Parathyroid adenoma (tissue), 2 donors: Measurements from ENCODE around the gene GJD4.

Experiments used
- H2AFZ ChIP-seq: fragments of 300-600 bp; sonication (generic); one replicate; pipeline ENCODE4 v1.7.0; 2017; ENCODE audit warnings: antibody characterized with exemption, mild to moderate bottlenecking
- H3K27ac ChIP-seq: fragments of 300-600 bp; sonication (generic); one replicate; pipeline ENCODE4 v1.7.0; 2017
- H3K27me3 ChIP-seq: fragments of 300-600 bp; sonication (generic); one replicate; pipeline ENCODE4 v1.7.0; 2017; ENCODE audit warnings: low read length; ENCODE audit not compliant: control insufficient read depth, insufficient read depth
- H3K36me3 ChIP-seq: fragments of 300-600 bp; sonication (generic); one replicate; pipeline ENCODE4 v1.7.0; 2017; ENCODE audit warnings: low read length; ENCODE audit not compliant: control insufficient read depth, insufficient read depth
- H3K4me1 ChIP-seq: fragments of 300-600 bp; sonication (generic); one replicate; pipeline ENCODE4 v1.7.0; 2017; ENCODE audit warnings: control low read depth
- H3K4me2 ChIP-seq: fragments of 300-600 bp; sonication (generic); one replicate; pipeline ENCODE4 v1.7.0; 2017; ENCODE audit warnings: low read length
- H3K4me3 ChIP-seq: fragments of 300-600 bp; sonication (generic); one replicate; pipeline ENCODE4 v1.7.0; 2017; ENCODE audit warnings: low read depth, low read length
- H3K79me2 ChIP-seq: fragments of 300-600 bp; sonication (generic); one replicate; pipeline ENCODE4 v1.7.0; 2017; ENCODE audit warnings: control low read depth
- H3K9ac ChIP-seq: fragments of 300-600 bp; sonication (generic); one replicate; pipeline ENCODE4 v1.7.0; 2017; ENCODE audit warnings: mild to moderate bottlenecking
- H3K9me3 ChIP-seq: fragments of 300-600 bp; sonication (generic); one replicate; pipeline ENCODE4 v1.7.0; 2017; ENCODE audit warnings: low read length; ENCODE audit not compliant: control insufficient read depth
- TF ChIP-seq, protein P1 (sequence below): fragments of 300-600 bp; sonication (generic); IDR thresholded peaks from one replicate; pipeline ENCODE4 v1.7.0; 2017; ENCODE audit warnings: antibody characterized with exemption, mild to moderate bottlenecking
- donor health status: primary hyperparathyroidism.

Gene GJD4

DNA sequence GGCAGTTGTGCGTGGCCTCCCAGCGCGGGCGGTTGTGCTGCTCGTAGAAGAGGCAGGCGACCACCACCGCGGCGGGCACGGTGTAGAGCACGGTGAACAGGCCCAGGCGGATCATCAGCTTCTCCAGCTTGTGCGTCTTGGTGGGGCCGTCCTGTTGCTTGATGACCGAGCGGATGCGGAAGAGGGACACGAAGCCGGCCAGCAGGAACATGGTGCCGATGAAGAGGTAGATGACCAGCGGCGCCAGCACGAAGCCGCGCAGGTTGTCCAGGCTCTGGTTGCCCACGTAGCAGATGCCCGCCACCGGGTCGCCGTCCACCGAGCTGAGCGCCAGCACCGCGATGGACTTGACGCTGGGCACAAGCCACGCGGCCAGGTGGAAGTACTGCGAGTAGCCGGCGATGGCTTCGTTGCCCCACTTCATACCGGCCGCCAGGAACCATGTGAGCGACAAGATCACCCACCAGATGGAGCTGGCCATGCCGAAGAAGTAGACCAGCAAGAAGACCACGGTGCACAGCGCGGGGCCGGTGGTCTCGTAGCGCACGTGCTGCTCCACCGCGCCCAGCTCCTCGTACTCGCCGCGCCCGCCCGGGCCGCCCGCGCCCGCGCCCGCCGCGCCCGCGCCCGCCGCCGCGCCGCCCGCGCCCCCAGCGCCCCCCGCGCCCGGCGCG is 34.7 kb downstream of the GJD4 start:
- Histone ChIP-seq H3K4me1 (peaks cover 4% of the 10 kb centered on the region), H3K4me2 (peak overlapping the region; percentile 71), H3K79me2 (no peaks in the 10 kb centered on the region), H3K27ac (no peak overlapping the region), H3K4me3 (no peak overlapping the region), H3K36me3 (no peaks in the 10 kb centered on the region), H3K9ac (no peak overlapping the region), H3K9me3 (no peaks in the 10 kb centered on the region), H2AFZ (peak overlapping the region; percentile 68), H3K27me3 (no peaks in the 10 kb centered on the region)
- TF ChIP-seq, protein P1, sequence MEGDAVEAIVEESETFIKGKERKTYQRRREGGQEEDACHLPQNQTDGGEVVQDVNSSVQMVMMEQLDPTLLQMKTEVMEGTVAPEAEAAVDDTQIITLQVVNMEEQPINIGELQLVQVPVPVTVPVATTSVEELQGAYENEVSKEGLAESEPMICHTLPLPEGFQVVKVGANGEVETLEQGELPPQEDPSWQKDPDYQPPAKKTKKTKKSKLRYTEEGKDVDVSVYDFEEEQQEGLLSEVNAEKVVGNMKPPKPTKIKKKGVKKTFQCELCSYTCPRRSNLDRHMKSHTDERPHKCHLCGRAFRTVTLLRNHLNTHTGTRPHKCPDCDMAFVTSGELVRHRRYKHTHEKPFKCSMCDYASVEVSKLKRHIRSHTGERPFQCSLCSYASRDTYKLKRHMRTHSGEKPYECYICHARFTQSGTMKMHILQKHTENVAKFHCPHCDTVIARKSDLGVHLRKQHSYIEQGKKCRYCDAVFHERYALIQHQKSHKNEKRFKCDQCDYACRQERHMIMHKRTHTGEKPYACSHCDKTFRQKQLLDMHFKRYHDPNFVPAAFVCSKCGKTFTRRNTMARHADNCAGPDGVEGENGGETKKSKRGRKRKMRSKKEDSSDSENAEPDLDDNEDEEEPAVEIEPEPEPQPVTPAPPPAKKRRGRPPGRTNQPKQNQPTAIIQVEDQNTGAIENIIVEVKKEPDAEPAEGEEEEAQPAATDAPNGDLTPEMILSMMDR = no peak

DNA sequence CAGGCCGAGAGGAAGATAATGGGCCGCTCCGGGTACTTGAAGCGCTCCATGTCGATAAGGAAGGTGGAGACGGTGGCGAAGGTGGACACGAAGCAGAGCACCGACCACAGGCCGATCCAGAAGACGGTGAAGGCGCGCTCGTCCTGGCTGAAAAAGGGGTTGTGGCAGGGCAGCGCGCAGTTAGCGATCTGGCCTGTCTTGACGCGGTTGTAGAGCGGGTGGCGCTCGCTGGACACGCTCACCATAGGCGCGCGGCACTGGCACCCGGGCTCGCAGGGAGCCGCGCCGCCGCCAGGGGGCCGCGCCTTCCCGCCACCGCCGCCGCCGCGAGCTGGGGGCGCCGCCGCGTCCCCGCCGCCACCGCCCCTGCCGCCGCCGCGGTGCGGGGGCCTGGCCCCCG is 35.3 kb downstream of the GJD4 start:
- H3K4me3 ChIP-seq = peak overlapping the region; percentile 38
- no peaks in the 10 kb centered on the region for H3K9me3 ChIP-seq
- no peak overlapping the region for H3K27ac ChIP-seq
- TF ChIP-seq, protein P1 = peak; percentile 38
- H3K36me3 ChIP-seq = no peaks in the 10 kb centered on the region
- H2AFZ ChIP-seq = peak overlapping the region; percentile 68
- no peak overlapping the region for H3K9ac ChIP-seq
- no peaks in the 10 kb centered on the region for H3K27me3 ChIP-seq
- peaks cover 4% of the 10 kb centered on the region for H3K4me1 ChIP-seq
- H3K79me2 ChIP-seq = no peaks in the 10 kb centered on the region
- peak overlapping the region; percentile 71 for H3K4me2 ChIP-seq

- Histone ChIP-seq H2AFZ (peak overlapping the region; percentile 78), H3K79me2 (no peaks in the 10 kb centered on the region), H3K4me3 (peak overlapping the region; percentile 52), H3K9me3 (no peaks in the 10 kb centered on the region), H3K36me3 (no peaks in the 10 kb centered on the region), H3K4me1 (peaks cover 4% of the 10 kb centered on the region), H3K27ac (peak overlapping the region; percentile 73), H3K27me3 (no peaks in the 10 kb centered on the region), H3K4me2 (peak overlapping the region; percentile 61), H3K9ac (peak overlapping the region; percentile 5)
- TF ChIP-seq, protein P1 = no peak
Observed at GRCh38 chr10:35640951-35641675, 36.0 kb downstream of the GJD4 start.

- Histone ChIP-seq H3K4me3 (peak overlapping the region; percentile 52), H3K79me2 (no peaks in the 10 kb centered on the region), H3K4me1 (peaks cover 4% of the 10 kb centered on the region), H3K27me3 (no peaks in the 10 kb centered on the region), H3K9me3 (no peaks in the 10 kb centered on the region), H2AFZ (peak overlapping the region; percentile 78), H3K36me3 (no peaks in the 10 kb centered on the region), H3K4me2 (peak overlapping the region; percentile 61), H3K9ac (peak overlapping the region; percentile 5), H3K27ac (peak overlapping the region; percentile 73)
- TF ChIP-seq, protein P1 = no peak
Observed at GRCh38 chr10:35641676-35642034, 36.5 kb downstream of the GJD4 start.
